ENCODE data around the gene FCHSD2.

Gene FCHSD2

GRCh38 chr11:72789493-72790131 lies 352.5 kb downstream of the FCHSD2 start:
- DNase-seq (ENCODE audit: low spot score), result peak; percentile 92

DNA sequence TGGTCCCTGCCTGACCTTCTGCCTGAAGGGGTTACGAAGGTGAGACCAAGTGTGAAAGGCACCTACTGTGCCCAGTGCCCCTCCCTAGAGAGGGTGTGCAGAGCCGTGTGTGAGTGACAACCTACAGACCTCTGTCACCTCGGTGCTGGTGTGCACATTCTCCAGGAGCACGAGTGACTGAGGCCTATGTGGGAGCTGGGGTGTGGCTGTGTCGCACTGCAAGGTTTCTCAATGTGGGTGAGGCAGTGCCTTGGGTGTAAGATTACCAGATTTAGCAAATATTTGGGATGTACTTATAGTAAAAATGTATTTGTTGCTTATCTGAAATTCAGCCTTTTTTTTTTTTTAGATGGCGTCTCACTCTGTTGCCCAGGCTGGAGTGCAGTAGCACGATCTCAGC lies 353.9 kb downstream of the FCHSD2 start:
- DNase-seq (ENCODE audit: low spot score), result no peak

- no peak for DNase-seq (ENCODE audit: low spot score)
These were observed 354.7 kb downstream of the FCHSD2 start for GRCh38 chr11:72787216-72788104.

Measured in hepatic stellate cell (primary cell).